Progenitor cell of endocrine pancreas (in vitro differentiated cells): ENCODE measurements around the gene ZNF343. TPM values are rescaled to one million over a fixed set of nuclear protein-coding genes. Genes with fewer than 3 reads are reported as not detected.

ENCODE experiments used
- DNase-seq: peaks from one replicate; pipeline ENCODE4 v3.0.0; 2021; ENCODE audit warnings: low spot score; ENCODE audit not compliant: unreplicated experiment
- H3K27ac Mint-ChIP-seq: 2 replicates; pipeline ENCODE4 v1.8.0; 2021; ENCODE audit warnings: mild to moderate bottlenecking, moderate library complexity, mixed read lengths
- H3K27me3 Mint-ChIP-seq: 2 replicates; pipeline ENCODE4 v1.8.0; 2021; ENCODE audit warnings: mixed read lengths
- H3K36me3 Mint-ChIP-seq: 2 replicates; pipeline ENCODE4 v1.8.0; 2022; ENCODE audit warnings: mixed read lengths; ENCODE audit not compliant: insufficient read depth
- H3K4me1 Mint-ChIP-seq: 2 replicates; pipeline ENCODE4 v1.8.0; 2021; ENCODE audit warnings: low read depth, mixed read lengths
- H3K4me3 Mint-ChIP-seq: 2 replicates; pipeline ENCODE4 v1.8.0; 2021; ENCODE audit warnings: low read depth, mild to moderate bottlenecking, moderate library complexity, mixed read lengths
- H3K9me3 Mint-ChIP-seq: 2 replicates; pipeline ENCODE4 v1.8.0; 2021; ENCODE audit warnings: low read depth, mixed read lengths
- CTCF ChIP-seq: fragments of 200-600 bp; sonication (generic); IDR thresholded peaks from one replicate; pipeline ENCODE4 v1.5.0; 2021; ENCODE audit warnings: antibody characterized with exemption, mild to moderate bottlenecking; ENCODE audit not compliant: unreplicated experiment
- total RNA-seq: library from RNA; stranded (reverse); gene quantifications from 2 replicates; pipeline ENCODE4 v1.2.1, GENCODE V29; 2021

Gene ZNF343
- total RNA-seq, 1 donor from 2014 or later: 13.1 TPM

DNA sequence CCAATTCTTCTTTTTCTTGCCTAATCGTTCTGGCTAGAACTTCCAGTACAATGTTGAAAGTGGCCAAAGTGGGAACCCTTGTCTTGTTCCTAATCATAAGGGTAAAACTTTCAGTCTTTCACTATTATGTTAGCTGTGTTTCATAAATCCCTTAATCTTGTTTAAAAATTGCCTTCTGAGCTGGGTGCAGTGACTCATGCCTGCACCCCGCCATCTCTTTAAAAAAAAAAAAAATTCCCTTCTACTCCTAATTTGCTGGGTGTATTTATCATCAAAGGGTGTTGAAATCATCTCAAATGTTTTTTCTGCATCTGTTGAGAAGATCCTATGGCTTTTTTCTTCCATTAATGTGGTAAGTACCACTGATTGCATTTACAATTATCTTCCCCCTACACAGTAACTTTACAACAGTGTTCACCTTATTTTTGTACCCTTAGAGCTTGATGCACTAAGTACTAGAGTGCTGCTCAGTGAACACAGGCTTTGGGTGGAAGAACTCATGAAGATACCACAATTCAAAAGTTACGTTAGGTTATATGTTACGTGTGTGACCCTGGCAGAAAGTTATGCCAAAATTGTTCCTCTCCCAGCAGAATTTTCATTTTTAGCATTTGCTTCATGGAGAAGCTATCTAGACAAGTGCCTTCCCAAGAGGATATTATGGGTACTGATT is 47.8 kb downstream of the ZNF343 start:
- Mint-ChIP-seq H3K27ac (no peak overlapping the region), H3K27me3 (no peaks in the 10 kb centered on the region), H3K9me3 (no peaks in the 10 kb centered on the region), H3K36me3 (peaks cover 38% of the 10 kb centered on the region), H3K4me1 (no peaks in the 10 kb centered on the region), H3K4me3 (no peak overlapping the region)
- no peak for DNase-seq
- TF ChIP-seq CTCF: no peak

DNA sequence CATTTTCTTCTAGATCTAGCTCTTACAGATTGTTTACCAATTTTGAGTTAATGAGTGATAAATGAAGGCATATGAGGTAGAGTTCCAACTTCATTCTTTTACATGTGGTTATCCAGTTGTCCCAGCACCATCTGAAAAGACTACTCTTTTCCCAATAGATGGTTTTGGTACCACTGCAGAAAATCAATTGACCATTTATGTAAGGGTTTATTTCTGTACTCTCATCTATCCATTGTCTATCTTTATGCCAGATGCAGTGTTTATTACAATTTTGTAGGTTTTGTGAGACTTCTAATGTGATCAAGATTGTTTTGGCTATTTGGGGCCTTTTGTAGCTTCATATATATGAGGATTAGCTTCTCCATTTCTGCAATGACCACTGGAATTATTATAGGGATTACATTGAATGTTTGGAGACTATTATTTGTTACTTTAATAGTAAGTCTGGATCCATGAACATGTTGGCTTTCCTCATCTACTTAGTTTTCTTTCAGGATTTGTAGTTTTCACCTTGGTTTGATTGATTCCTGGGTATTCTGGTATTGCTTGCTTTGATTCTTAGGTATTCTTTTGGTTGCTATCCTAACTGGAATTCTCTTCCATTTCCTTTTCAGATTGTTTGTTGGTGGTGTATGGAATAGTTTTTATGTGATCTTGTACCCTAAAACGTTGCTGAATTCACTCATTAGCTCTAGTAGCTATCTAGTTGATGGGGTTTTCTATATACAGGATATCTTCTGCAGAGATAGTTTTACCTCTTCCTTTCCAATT is 48.5 kb downstream of the ZNF343 start:
- Mint-ChIP-seq H3K4me1 (no peaks in the 10 kb centered on the region), H3K9me3 (no peaks in the 10 kb centered on the region), H3K4me3 (no peak overlapping the region), H3K36me3 (peaks cover 34% of the 10 kb centered on the region), H3K27me3 (no peaks in the 10 kb centered on the region), H3K27ac (no peak overlapping the region)
- no peak for DNase-seq
- no peak for TF ChIP-seq CTCF

DNA sequence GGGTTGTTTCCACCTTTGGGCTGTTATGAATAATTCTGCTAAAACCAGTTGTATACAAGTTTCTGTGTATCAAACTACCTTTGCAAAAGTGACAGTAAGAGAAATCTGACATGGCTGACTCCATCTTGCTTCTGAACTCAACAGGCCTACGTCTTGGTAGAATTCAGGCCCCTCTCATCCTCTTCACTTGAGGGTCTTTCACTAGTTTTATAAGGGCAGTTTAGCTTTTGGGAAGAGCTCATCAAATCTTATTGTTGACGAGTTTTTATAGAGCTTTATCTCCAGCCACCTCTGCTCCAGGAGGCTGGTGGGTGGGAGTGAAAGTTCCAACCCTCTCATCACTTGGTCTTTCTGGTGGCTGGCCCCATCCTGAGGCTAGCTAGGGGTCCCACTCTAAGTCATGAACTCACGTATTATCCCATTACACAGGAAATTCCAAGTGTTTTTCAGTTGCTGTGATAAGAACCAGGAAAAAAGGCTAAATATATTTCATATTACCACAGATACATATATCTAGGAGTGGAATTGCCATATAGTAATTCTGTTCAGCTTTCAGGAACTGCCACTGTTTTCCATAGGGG is 49.7 kb downstream of the ZNF343 start:
- peaks cover 32% of the 10 kb centered on the region for H3K36me3 Mint-ChIP-seq
- no peak for DNase-seq
- H3K4me1 Mint-ChIP-seq: no peaks in the 10 kb centered on the region
- no peak for TF ChIP-seq CTCF
- H3K27ac Mint-ChIP-seq: no peak overlapping the region
- no peak overlapping the region for H3K4me3 Mint-ChIP-seq
- no peaks in the 10 kb centered on the region for H3K27me3 Mint-ChIP-seq
- H3K9me3 Mint-ChIP-seq: no peaks in the 10 kb centered on the region

- no peaks in the 10 kb centered on the region for H3K9me3 Mint-ChIP-seq
- peaks cover 4% of the 10 kb centered on the region for H3K27me3 Mint-ChIP-seq
- TF ChIP-seq CTCF: no peak
- H3K4me3 Mint-ChIP-seq: no peak overlapping the region
- peaks cover 12% of the 10 kb centered on the region for H3K36me3 Mint-ChIP-seq
- DNase-seq: no peak
- no peaks in the 10 kb centered on the region for H3K4me1 Mint-ChIP-seq
- no peak overlapping the region for H3K27ac Mint-ChIP-seq
These were observed 52.8 kb downstream of the ZNF343 start for GRCh38 chr20:2455771-2456497.

DNA sequence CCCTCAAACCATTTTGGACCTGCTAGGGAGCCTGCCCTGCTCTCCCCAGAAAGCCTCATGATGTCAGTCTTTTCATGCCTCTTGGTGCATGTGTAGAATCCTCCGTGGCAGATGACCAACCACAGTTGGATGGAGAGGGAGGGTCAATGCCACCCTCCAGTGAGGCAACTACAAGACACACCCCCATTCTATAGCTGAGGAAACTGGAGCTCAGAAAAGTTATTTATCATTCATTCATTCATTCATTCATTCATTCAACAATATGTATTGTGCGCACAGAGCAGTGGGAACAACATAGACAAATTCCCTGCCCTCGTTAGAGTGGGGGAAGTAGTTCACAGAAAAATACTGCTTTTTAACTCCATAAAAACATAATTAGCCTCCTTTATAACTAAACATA is 54.9 kb downstream of the ZNF343 start:
- Mint-ChIP-seq H3K4me1 (no peaks in the 10 kb centered on the region), H3K27ac (no peak overlapping the region), H3K4me3 (no peak overlapping the region), H3K27me3 (peaks cover 4% of the 10 kb centered on the region), H3K9me3 (no peaks in the 10 kb centered on the region), H3K36me3 (peaks cover 1% of the 10 kb centered on the region)
- no peak for TF ChIP-seq CTCF
- no peak for DNase-seq
